Measurements from ENCODE around the gene MYEOV. TPM values are rescaled to one million over a fixed set of nuclear protein-coding genes. Genes with fewer than 3 reads are reported as not detected.

MYEOV gene
- total RNA-seq, 2 donors from 2014 or later = 4.5 to 8.2 TPM

DNA sequence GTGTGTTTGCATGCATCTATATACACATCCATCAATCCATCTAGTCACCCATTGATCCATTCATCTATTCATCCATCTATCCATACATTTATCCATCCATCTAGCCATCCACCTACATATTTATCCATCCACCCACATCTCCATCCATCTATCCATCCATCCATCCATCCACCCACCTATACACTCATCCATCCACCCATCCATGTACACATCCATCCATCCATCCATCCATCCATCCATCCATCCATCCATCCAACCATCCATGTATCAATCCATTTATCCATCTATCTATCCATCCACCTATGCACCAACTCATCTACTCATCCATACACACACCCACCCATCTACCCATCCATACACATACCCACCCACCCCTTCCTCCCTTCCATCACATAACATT, 18.8 kb upstream of the MYEOV start:
- H3K4me3 ChIP-seq = no peak overlapping the region
- TF ChIP-seq CTCF (IDR thresholded peaks at IDR 0.05) = no peak
- intact Hi-C loops (cut with DNase I) = no loop called here
- no peaks in the 10 kb centered on the region for H3K27me3 ChIP-seq
- H3K9ac ChIP-seq (ENCODE audit: low read depth in 2 of 2, low read length in 2 of 2) = peak overlapping the region in 1 of 2 donors; percentile 58
- no peaks in the 10 kb centered on the region for H3K9me3 ChIP-seq
- no peak for DNase-seq
- H3K4me1 ChIP-seq = peaks cover 11% of the 10 kb centered on the region
- no peaks in the 10 kb centered on the region for H3K36me3 ChIP-seq
- peak overlapping the region; percentile 61 for H3K27ac ChIP-seq

DNA sequence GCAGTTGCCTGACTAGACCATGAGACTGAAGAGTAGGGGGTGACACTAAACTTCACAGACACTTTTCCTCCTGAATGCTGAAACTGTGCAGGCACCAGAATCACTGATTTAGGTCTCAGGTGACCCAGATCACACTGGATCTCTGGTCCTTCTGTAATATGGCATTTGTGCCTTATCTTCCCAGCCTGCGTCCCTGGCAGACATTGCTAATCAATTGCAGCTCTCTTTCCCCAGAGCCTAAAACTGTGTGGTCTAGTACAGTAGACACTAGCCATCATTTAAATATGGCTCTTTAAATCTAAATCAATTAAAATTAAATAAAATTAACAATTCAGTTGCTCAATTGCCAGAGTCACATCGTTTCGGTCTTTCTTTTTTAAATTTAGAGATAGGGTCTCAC, 17.8 kb upstream of the MYEOV start:
- Histone ChIP-seq H3K36me3 (no peaks in the 10 kb centered on the region), H3K9ac (ENCODE audit: low read depth in 2 of 2, low read length in 2 of 2) (no peak overlapping the region), H3K9me3 (no peaks in the 10 kb centered on the region), H3K27ac (no peak overlapping the region), H3K27me3 (no peaks in the 10 kb centered on the region), H3K4me3 (no peak overlapping the region), H3K4me1 (peaks cover 11% of the 10 kb centered on the region)
- DNase-seq = no peak
- intact Hi-C loops (cut with DNase I) = no loop called here
- TF ChIP-seq CTCF (IDR thresholded peaks at IDR 0.05) = no peak

GRCh38 chr11:69277074-69277809, 16.7 kb upstream of the MYEOV start:
- Histone ChIP-seq H3K27ac (peak overlapping the region; percentile 29), H3K4me3 (no peak overlapping the region), H3K36me3 (no peaks in the 10 kb centered on the region), H3K4me1 (peaks cover 11% of the 10 kb centered on the region), H3K9ac (ENCODE audit: low read depth in 2 of 2, low read length in 2 of 2) (peak overlapping the region; percentile 45 to 76), H3K9me3 (no peaks in the 10 kb centered on the region), H3K27me3 (no peaks in the 10 kb centered on the region)
- intact Hi-C loops (cut with DNase I) = no loop called here
- peak; percentile 67 for DNase-seq
- TF ChIP-seq CTCF (IDR thresholded peaks at IDR 0.05) = no peak

GRCh38 chr11:69278091-69278867, 15.7 kb upstream of the MYEOV start:
- H3K9me3 ChIP-seq = no peaks in the 10 kb centered on the region
- H3K36me3 ChIP-seq = no peaks in the 10 kb centered on the region
- TF ChIP-seq CTCF (IDR thresholded peaks at IDR 0.05) = no peak
- peaks cover 11% of the 10 kb centered on the region for H3K4me1 ChIP-seq
- peak overlapping the region; percentile 40 for H3K27ac ChIP-seq
- intact Hi-C loops (cut with DNase I) = no loop called here
- DNase-seq = peak; percentile 89
- H3K4me3 ChIP-seq = no peak overlapping the region
- H3K27me3 ChIP-seq = no peaks in the 10 kb centered on the region
- peak overlapping the region in 1 of 2 donors; percentile 76 for H3K9ac ChIP-seq (ENCODE audit: low read depth in 2 of 2, low read length in 2 of 2)

DNA sequence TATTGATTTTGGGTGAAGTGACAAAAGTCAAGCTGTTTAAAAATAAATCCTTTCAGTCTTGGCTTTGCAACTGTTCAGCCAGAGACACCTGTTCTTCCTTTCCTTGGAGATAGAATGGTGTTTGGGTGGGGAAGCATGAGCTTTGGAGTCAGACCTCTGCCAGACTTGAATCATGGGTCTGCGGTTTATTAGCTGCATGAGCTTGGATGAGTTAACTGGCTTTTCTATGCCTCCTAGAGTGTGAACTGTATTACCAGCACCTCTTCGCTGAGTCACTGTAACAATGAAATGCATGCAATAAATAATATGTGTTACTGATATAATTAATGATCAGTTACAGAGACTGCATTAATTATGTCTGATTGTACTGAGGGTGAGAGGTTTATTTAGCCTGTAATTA, 13.5 kb upstream of the MYEOV start:
- no peak for DNase-seq
- Histone ChIP-seq H3K27ac (no peak overlapping the region), H3K36me3 (no peaks in the 10 kb centered on the region), H3K9ac (ENCODE audit: low read depth in 2 of 2, low read length in 2 of 2) (no peak overlapping the region), H3K4me3 (no peak overlapping the region), H3K4me1 (peaks cover 11% of the 10 kb centered on the region), H3K9me3 (no peaks in the 10 kb centered on the region), H3K27me3 (no peaks in the 10 kb centered on the region)
- TF ChIP-seq CTCF (IDR thresholded peaks at IDR 0.05) = no peak
- intact Hi-C loops (cut with DNase I) = no loop called here
